K562 (cell line): ENCODE data around the gene TTLL12. TPM values are rescaled to one million over a fixed set of nuclear protein-coding genes. Genes with fewer than 3 reads are reported as not detected.

Source experiments
- DACH1 ChIP-seq: fragments of 450-650 bp; IDR thresholded peaks from 2 replicates; pipeline ENCODE4 v1.6.1; 2018; ENCODE audit not compliant: partially characterized antibody
- MYC ChIP-seq, 2 experiments: fragments of 250-450 bp in 1 of 2; sonication (Bioruptor Pico) in 1 of 2; IDR thresholded peaks; 2 replicates each; pipeline versions ENCODE4 v1.5.1 to v1.6.1; 2012 to 2021; ENCODE audit warnings: low read depth in 2 of 2, borderline replicate concordance in 1 of 2, improper control_type of control experiment in 1 of 2, low read length in 1 of 2, mild to moderate bottlenecking in 1 of 2, moderate library complexity in 1 of 2
- polyA plus RNA-seq, 8 experiments: library from polyadenylated mRNA; depleted of rRNA in 4 of 8; stranded (reverse) in 5 of 8; unstranded in 3 of 8; fragments of >200 nt; fragmentation: Nextera tagmentation in 2 of 8; fragmentation: Illumina TruSeq in 1 of 8; extraction: Ambion mirVana in 2 of 8; extraction: Trizol in 1 of 8; gene quantifications; 2 replicates each; pipeline versions ENCODE4 v1.2.1 to v1.2.3, GENCODE V29; 2011 to 2014; ENCODE audit warnings: inconsistent platforms in 1 of 8, missing spikeins in 1 of 8
- total RNA-seq, 7 experiments: library from RNA; depleted of rRNA in 6 of 7; stranded (reverse); fragments of >200 nt in 6 of 7; fragmentation: Illumina TruSeq in 2 of 7; extraction: Trizol in 2 of 7; gene quantifications; 2 replicates each; pipeline versions ENCODE4 v1.2.1 to v1.2.3, GENCODE V29; 2011 to 2021; ENCODE audit warnings: low replicate concordance in 1 of 7
- TF ChIP-seq, protein P1 (sequence below): fragments of 250-450 bp; sonication (Bioruptor Pico); IDR thresholded peaks from 2 replicates; pipeline ENCODE4 v1.9.0; 2021; ENCODE audit warnings: mild to moderate bottlenecking, inconsistent platforms
- TF ChIP-seq, protein P2 (sequence below): sonication (generic); formaldehyde crosslinking; IDR thresholded peaks from 2 replicates; pipeline ENCODE4 v1.8.1; 2023; ENCODE audit warnings: mild to moderate bottlenecking, missing genetic modification reagents
- TF ChIP-seq, protein P3 (sequence below): fragments of 250-450 bp; sonication (Bioruptor Pico); IDR thresholded peaks from 2 replicates; pipeline ENCODE4 v1.5.0; 2020; ENCODE audit warnings: mild to moderate bottlenecking, borderline replicate concordance
- TF ChIP-seq, protein P4 (sequence below), 2 experiments: IDR thresholded peaks; 2 replicates each; pipeline ENCODE4 v1.6.1; 2011; ENCODE audit warnings: borderline replicate concordance in 1 of 2, control low read depth in 1 of 2, low read depth in 1 of 2, low read length in 1 of 2, mild to moderate bottlenecking in 1 of 2, mixed read lengths in 1 of 2, moderate library complexity in 1 of 2; ENCODE audit not compliant: insufficient read depth in 1 of 2, insufficient read length in 1 of 2, poor library complexity in 1 of 2, severe bottlenecking in 1 of 2; ENCODE audit errors: extremely low read depth in 1 of 2
- TF ChIP-seq, protein P5 (sequence below), 2 experiments: fragments of 450-650 bp; conservative IDR thresholded peaks; 2 replicates each; pipeline ENCODE4 v1.6.1; 2017; ENCODE audit warnings: mild to moderate bottlenecking in 2 of 2, moderate library complexity in 2 of 2
- TF ChIP-seq, protein P6 (sequence below): fragments of 450-650 bp; IDR thresholded peaks from 2 replicates; pipeline ENCODE4 v1.6.1; 2017; ENCODE audit warnings: antibody characterized with exemption, mild to moderate bottlenecking

The TTLL12 gene
- total and polyA plus RNA-seq, 9 of the 15 experiments (the other 6 are each of a cell fraction or from before 2014, with no cell fraction given), result 1.3 to 128 (median 43.0) TPM

DNA sequence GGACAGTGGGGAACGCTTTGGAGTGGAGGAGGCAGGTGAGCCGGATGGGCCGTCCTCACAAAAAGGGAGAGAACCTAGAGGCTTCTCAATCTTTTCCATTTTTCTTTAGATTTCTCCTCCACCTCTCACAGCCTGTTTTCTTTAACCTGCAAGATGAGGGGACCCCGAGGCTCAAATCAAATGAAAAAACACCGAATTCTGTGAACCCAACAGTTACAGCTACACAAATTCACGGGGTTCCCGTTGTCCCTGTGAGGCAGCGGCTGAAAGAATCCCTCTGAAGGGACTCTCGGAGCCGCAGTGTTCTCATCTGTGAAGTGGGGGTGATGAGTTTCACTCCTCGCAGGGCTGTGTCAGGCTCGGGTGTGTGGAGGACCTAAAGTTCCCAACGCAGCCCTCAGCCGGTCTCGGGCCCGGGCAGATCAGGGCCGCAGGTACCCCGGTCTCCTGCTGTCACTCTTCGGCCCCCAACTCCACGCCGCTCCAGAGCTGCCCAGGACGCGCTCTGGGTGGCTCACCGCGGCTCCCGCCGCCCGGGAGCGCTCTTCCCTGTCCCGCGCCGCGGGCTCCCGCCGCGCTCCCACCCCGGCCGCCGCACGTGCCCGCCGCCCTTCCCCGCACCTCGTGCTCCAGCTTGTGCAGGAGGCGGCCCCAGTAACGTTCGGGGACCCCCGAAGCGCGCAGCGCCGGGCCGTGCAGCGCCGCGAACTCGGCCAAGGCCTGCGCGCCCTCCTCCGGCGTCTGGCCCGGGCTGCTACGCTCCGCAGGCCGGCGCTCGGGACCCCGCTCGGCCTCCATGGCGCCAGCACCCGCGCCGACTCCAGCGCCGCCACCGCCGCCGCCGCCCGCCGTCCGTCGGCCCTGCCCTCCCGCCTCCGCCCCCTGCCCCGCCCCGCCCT lies at the start of gene TTLL12 (continued):
- TF ChIP-seq, protein P1, sequence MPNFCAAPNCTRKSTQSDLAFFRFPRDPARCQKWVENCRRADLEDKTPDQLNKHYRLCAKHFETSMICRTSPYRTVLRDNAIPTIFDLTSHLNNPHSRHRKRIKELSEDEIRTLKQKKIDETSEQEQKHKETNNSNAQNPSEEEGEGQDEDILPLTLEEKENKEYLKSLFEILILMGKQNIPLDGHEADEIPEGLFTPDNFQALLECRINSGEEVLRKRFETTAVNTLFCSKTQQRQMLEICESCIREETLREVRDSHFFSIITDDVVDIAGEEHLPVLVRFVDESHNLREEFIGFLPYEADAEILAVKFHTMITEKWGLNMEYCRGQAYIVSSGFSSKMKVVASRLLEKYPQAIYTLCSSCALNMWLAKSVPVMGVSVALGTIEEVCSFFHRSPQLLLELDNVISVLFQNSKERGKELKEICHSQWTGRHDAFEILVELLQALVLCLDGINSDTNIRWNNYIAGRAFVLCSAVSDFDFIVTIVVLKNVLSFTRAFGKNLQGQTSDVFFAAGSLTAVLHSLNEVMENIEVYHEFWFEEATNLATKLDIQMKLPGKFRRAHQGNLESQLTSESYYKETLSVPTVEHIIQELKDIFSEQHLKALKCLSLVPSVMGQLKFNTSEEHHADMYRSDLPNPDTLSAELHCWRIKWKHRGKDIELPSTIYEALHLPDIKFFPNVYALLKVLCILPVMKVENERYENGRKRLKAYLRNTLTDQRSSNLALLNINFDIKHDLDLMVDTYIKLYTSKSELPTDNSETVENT (CRISPR knock-in tag), result peak; percentile 74
- TF ChIP-seq, protein P2, sequence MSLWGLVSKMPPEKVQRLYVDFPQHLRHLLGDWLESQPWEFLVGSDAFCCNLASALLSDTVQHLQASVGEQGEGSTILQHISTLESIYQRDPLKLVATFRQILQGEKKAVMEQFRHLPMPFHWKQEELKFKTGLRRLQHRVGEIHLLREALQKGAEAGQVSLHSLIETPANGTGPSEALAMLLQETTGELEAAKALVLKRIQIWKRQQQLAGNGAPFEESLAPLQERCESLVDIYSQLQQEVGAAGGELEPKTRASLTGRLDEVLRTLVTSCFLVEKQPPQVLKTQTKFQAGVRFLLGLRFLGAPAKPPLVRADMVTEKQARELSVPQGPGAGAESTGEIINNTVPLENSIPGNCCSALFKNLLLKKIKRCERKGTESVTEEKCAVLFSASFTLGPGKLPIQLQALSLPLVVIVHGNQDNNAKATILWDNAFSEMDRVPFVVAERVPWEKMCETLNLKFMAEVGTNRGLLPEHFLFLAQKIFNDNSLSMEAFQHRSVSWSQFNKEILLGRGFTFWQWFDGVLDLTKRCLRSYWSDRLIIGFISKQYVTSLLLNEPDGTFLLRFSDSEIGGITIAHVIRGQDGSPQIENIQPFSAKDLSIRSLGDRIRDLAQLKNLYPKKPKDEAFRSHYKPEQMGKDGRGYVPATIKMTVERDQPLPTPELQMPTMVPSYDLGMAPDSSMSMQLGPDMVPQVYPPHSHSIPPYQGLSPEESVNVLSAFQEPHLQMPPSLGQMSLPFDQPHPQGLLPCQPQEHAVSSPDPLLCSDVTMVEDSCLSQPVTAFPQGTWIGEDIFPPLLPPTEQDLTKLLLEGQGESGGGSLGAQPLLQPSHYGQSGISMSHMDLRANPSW (CRISPR knock-in tag), result no peak
- TF ChIP-seq MYC (IDR thresholded peaks at IDR 0.05; ENCODE audit: low read depth, low read length) (peak; percentile 93), MYC (CRISPR knock-in tag; IDR thresholded peaks at IDR 0.05; ENCODE audit: borderline replicate concordance, low read depth) (no peak), DACH1 (no peak)
- TF ChIP-seq, protein P3, sequence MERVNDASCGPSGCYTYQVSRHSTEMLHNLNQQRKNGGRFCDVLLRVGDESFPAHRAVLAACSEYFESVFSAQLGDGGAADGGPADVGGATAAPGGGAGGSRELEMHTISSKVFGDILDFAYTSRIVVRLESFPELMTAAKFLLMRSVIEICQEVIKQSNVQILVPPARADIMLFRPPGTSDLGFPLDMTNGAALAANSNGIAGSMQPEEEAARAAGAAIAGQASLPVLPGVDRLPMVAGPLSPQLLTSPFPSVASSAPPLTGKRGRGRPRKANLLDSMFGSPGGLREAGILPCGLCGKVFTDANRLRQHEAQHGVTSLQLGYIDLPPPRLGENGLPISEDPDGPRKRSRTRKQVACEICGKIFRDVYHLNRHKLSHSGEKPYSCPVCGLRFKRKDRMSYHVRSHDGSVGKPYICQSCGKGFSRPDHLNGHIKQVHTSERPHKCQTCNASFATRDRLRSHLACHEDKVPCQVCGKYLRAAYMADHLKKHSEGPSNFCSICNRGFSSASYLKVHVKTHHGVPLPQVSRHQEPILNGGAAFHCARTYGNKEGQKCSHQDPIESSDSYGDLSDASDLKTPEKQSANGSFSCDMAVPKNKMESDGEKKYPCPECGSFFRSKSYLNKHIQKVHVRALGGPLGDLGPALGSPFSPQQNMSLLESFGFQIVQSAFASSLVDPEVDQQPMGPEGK (CRISPR knock-in tag), result no peak
- TF ChIP-seq, protein P4, sequence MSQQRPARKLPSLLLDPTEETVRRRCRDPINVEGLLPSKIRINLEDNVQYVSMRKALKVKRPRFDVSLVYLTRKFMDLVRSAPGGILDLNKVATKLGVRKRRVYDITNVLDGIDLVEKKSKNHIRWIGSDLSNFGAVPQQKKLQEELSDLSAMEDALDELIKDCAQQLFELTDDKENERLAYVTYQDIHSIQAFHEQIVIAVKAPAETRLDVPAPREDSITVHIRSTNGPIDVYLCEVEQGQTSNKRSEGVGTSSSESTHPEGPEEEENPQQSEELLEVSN (IDR thresholded peaks at IDR 0.05; ENCODE audit: borderline replicate concordance in 1 of 2, extremely low read depth in 1 of 2, insufficient read depth in 1 of 2, insufficient read length in 1 of 2, low read depth in 1 of 2, low read length in 1 of 2, poor library complexity in 1 of 2, severe bottlenecking in 1 of 2), result peak; percentile 31 to 89
- TF ChIP-seq, protein P5, sequence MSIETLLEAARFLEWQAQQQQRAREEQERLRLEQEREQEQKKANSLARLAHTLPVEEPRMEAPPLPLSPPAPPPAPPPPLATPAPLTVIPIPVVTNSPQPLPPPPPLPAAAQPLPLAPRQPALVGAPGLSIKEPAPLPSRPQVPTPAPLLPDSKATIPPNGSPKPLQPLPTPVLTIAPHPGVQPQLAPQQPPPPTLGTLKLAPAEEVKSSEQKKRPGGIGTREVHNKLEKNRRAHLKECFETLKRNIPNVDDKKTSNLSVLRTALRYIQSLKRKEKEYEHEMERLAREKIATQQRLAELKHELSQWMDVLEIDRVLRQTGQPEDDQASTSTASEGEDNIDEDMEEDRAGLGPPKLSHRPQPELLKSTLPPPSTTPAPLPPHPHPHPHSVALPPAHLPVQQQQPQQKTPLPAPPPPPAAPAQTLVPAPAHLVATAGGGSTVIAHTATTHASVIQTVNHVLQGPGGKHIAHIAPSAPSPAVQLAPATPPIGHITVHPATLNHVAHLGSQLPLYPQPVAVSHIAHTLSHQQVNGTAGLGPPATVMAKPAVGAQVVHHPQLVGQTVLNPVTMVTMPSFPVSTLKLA (conservative IDR thresholded peaks at IDR 0.05), result 0 out of 4 replicates have a peak, but pooled peaks of 1 of the 2 experiments have one; percentile 25
- TF ChIP-seq, protein P6, sequence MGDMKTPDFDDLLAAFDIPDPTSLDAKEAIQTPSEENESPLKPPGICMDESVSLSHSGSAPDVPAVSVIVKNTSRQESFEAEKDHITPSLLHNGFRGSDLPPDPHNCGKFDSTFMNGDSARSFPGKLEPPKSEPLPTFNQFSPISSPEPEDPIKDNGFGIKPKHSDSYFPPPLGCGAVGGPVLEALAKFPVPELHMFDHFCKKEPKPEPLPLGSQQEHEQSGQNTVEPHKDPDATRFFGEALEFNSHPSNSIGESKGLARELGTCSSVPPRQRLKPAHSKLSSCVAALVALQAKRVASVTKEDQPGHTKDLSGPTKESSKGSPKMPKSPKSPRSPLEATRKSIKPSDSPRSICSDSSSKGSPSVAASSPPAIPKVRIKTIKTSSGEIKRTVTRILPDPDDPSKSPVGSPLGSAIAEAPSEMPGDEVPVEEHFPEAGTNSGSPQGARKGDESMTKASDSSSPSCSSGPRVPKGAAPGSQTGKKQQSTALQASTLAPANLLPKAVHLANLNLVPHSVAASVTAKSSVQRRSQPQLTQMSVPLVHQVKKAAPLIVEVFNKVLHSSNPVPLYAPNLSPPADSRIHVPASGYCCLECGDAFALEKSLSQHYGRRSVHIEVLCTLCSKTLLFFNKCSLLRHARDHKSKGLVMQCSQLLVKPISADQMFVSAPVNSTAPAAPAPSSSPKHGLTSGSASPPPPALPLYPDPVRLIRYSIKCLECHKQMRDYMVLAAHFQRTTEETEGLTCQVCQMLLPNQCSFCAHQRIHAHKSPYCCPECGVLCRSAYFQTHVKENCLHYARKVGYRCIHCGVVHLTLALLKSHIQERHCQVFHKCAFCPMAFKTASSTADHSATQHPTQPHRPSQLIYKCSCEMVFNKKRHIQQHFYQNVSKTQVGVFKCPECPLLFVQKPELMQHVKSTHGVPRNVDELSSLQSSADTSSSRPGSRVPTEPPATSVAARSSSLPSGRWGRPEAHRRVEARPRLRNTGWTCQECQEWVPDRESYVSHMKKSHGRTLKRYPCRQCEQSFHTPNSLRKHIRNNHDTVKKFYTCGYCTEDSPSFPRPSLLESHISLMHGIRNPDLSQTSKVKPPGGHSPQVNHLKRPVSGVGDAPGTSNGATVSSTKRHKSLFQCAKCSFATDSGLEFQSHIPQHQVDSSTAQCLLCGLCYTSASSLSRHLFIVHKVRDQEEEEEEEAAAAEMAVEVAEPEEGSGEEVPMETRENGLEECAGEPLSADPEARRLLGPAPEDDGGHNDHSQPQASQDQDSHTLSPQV, result peak; percentile 67
